NCI-H2171 treated with DMSO at 0.1 percent for 48 hours (cell line): ENCODE measurements around the gene GOLM1.
"Not testable (repeated sequence)": the region's sequence is repeated elsewhere in the genome, so short reads cannot be mapped to it uniquely, and the experiment has no call there.

Source experiments
- DNase-seq: peaks from one replicate; lab custom pipeline; 2025; lab: John Stamatoyannopoulos, UW

GOLM1 gene

GRCh38 chr9:86091477-86091876 lies 7.9 kb downstream of the GOLM1 start:
- no peak for DNase-seq

DNA sequence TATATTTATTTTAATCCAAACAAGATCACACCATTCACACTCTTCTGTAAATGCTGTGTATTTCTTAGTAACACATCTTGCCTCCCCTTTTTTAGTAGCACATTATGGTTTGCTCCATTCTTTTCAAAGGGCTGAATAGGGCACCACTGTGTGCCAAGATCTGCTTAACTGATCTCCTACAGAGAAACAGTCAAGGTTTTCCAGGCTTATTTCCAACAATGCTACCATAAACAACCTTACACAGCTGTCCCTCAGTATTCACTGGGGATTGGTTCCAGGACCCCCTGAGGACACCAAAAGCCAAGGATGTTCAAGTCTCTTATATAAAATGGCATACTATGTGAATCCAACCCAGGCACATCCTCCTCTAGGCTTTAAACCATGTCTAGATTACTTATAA lies 16.5 kb downstream of the GOLM1 start:
- peak; percentile 56 for DNase-seq

- no peak for DNase-seq
These were observed 19.4 kb downstream of the GOLM1 start for GRCh38 chr9:86079865-86080469.

- no peak for DNase-seq
These were observed 19.9 kb downstream of the GOLM1 start for GRCh38 chr9:86079421-86079831.

- DNase-seq, result no peak
These were observed 20.6 kb downstream of the GOLM1 start for GRCh38 chr9:86078731-86079130.

DNA sequence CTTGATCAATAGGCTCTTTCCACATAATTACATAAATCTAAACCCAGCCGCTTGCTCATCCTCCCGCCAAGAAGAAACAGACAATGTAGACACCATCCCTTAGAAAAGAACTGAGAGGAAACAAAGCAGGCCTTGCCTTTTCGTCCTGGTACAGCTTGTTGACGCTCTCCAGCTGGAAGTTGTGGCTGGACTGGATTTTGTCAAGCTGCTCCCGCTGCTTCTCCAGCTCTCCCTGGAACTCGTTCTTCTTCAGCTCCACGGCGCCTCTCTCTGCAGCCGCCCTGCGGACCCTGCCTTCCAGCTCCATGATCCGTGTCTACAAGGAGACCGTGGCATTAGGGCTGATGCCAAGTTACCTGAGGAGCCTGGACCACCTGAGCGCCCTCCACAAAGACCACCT lies 22.1 kb downstream of the GOLM1 start:
- DNase-seq, result no peak

DNA sequence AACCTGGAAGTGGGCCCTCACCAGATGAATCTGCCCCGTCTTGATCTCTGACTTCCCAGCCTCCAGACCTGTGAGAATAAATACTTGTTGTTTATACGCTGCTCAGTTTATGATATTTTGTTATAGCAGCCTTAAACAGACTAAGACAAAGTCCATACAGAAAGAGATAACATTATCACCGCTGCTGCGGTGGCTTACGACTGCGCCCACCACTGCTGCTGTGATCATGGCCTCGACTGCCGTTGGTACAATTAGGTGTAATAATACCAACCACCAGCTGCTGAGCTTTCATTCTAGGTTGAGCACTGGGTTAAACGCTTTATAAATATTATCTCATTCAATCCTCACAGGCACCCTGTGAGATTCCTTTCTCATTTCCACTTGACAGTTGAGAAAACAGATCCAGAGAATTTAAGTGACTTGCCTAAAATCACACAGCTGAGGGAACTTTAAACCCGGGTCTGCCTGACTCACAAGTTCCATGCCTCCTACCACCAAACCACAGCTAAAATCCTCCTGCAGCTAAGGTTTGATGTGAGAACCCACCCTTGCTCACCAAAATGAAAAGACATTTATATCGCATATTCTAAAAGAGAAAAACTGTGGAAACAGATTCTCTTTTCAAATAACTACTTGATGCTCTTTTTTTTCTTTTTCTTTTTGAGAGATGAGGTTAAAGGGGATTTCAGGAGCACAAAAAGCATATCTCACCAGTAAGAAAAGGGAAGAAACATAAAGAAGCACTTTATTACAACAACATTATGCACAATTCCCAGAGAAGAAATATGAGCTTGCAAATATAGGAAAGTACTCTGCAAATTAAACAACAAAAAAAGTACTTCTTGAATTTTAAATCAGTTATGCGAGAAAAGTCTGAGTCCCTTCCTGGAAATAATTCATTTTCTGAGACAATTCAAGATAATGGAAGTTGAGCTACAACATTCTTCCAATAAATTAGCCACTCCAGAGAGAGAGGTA lies 23.9 kb downstream of the GOLM1 start:
- no peak for DNase-seq

DNA sequence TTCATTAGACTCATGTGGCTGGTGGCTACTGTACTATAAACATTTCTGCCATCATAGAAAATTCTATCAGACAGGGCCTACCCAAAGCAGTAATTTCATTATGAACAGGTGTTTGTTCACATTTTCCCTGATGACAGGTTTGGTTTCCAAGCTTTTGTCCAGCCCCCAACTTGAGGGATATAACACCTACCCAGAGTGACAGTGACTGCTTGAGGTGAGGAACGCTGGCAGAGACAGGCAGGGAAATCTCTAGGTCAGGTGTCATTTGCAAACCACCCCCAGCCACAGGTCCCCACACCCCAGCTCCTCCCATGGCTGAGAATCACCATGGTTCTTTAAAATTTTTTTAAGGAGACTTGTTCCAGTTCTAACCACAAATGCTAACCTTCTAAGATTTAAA lies 25.5 kb downstream of the GOLM1 start:
- DNase-seq, result no peak

DNA sequence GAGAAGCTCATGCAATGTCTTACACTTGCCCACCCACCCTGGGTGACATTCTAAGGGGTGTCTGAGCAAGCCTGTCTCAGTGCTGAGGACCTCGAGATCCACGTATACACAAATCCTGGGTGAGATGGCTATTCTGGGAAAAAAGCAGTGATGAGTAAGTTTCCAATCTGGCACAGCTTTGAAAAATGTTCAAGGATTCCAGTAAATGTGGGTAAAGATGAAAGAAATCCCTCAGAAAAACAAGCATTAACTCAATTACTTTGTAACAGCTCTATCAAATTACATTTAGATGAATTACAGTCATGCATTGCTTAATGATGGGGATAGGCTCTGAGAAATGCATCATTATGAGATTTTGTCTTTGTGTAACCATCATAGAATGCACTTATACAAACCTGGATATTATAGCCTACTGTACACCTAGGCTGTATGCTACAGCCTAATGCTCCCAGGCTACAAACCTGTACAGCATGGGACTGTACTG lies 26.9 kb downstream of the GOLM1 start:
- no peak for DNase-seq

- DNase-seq, result no peak
These were observed 30.0 kb downstream of the GOLM1 start for GRCh38 chr9:86069206-86069869.

DNA sequence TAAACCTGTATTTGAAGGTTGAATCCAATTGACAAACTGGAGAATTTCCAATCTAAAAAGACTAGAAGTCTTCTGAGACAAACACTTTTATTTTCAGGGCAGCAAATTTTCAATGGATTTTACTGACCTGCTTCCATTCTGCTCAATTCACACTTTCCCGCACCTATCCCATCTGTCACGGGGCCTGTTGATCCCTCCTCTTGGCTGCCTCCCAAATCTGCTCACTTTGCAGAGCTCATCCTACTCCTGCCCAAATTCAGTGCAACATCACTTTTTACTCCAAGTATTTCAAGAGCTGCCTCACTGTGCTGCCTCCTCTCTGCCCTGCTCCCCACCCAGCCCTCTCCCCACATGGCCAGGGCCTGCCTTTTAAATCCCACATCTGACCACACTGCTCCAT lies 35.1 kb downstream of the GOLM1 start:
- peak; percentile 91 for DNase-seq

GRCh38 chr9:86062845-86063693 lies 36.3 kb downstream of the GOLM1 start:
- no peak for DNase-seq

- no peak for DNase-seq
These were observed 37.2 kb downstream of the GOLM1 start for GRCh38 chr9:86061972-86062739.

DNA sequence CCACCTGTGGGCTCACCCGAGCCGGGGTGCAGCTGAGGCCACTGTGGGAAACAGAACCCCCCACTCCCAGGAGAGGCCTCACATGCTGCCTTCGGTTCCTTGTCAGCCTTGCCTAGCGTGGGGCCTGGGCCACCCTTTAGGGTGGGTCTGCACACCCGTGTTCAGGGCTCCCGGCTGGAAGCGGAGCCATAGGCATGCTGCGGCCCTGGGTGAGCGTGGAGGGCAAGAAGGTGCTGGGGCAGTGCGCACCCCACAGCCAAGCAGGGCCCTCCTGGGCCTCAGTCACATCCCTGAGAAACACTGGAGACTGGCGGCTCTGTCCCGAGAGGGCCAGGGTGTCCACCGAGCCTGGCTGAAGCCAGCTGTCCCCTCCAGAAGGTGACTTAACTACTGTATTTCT lies 41.9 kb downstream of the GOLM1 start:
- DNase-seq, result no peak

- no peak for DNase-seq
These were observed 44.7 kb downstream of the GOLM1 start for GRCh38 chr9:86054695-86055094.

DNA sequence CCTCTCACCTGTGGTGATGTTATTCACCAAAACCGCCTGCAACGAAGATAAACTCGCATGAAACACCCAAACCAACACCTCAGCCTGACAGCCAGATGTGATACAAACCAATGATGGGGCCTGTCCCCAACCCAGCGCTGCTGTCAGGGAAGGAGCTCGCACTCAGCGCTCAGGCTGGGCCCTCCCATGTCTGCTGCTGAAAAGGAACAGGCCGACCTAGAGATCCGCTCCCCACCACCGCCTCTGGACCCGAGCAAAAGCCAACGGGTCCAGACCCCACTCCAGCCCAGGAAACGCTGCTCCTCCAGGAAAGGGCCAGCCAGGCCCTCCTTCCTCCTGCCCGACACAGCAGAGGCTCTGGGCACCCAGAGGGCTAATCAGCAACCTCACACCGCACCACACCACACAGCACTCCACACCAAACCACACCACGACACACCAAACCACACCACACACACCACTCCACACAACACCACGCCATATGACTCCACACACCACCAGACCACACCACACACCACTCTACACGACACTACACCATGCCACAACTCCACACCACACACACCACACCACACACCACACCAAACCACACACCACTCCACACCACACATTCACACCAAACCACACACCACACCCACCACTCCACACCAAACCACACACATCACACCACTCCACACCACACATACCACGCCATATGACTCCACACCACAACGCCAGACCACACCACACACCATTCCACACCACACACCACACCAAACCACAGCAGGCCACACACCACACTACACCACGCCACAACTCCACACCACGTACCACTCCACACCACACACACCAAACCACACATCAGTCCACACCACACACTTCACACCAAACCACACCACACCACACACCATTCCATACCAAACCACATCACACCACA lies 46.5 kb downstream of the GOLM1 start:
- DNase-seq, result no peak

DNA sequence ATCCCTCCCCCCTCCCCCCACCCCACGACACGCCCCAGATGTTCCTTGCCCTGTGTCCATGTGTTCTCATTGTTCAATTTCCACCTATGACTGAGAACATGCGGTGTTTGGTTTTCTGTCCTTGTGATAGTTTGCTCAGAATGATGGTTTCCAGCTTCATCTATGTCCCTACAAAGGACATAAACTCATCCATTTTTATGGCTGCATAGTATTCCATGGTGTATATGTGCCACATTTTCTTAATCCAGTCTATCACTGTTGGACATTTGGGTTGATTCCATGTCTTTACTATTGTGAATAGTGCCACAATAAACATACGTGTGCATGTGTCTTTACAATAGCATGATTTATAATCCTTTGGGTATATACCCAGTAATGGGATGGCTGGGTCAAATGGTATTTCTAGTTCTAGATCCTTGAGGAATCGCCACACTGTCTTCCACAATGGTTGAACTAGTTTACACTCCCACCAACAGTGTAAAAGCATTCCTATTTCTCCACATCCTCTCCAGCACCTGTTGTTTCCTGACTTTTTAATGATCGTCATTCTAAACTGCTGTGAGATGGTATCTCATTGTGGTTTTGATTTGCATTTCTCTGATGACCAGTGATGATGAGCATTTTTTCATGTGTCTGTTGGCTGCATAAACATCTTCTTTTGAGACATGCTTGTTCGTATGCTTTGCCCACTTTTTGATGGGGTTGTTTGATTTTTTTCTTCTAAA lies 51.2 kb downstream of the GOLM1 start:
- DNase-seq, result not testable (repeated sequence)

- DNase-seq, result no peak
These were observed 52.0 kb downstream of the GOLM1 start for GRCh38 chr9:86047361-86047760.

DNA sequence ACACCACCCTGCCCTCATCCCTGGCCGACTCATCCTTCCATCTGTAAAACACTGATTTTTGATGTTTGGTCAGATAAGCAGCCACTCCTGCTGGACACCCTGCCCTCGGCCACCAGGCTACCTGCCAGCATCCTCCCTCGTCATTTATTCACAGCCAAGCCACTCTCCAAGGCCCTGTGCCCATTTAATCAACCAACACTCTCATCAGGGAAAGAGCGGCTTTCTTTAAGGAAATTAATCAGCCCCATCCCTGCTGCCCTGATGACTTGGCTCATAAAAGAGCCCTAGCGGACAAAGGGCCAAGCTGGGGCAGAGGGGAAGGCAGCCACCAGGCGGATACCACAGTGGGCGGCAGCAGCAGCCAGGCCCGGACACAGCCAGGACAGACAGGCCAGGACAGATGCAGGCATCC lies 52.4 kb downstream of the GOLM1 start:
- no peak for DNase-seq
